Measurements from ENCODE around the gene SARDH. TPM values are rescaled to one million over a fixed set of nuclear protein-coding genes. Genes with fewer than 3 reads are reported as not detected.
A peak's percentile ranks its signal among the peaks of the same experiment; 100 is the strongest.

The SARDH gene
- total and polyA plus RNA-seq, 3 experiments from 2014 or later: 1.3 to 2.0 (median 1.8) TPM

DNA sequence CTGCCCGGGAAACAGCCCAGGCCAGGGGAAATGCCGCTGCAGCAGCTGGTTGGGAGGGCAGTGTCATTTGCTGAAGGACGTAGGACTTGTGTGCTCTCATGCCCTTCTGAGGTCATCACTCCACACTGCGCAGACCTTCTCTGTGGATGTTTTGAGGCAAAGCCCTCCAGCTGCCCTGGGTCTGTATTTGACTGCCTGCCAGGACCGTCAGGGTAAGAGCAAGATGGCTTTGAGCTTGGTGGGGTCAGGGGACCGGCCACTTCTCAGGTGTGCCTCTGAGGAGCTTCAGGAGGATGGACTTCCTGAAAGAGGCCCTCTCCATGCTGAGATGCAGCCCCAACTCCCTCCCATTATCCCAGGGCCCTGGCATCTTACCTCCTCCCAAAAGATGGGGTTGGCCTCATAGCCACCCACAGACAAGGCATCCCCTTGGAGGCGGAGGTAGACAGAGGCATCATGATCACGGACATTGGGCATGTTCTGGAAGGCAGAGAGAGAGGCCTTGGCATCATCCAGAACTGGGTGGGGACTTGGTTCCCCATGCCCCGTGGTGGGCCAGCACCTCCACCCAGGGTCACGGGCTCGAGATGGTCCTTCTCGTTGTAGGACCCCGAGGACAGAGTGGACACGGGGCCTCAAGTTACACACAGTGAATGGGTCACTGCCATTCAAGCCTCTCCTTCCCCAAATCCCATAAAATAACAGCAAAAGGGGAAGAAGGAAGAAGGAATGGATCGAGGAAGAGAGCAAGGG lies 19.4 kb downstream of the SARDH start:
- Histone ChIP-seq H3K27ac (ENCODE audit: low read depth, low read length) (no peak overlapping the region), H3K9me3 (ENCODE audit: low read length) (no peaks in the 10 kb centered on the region), H3K36me3 (ENCODE audit: insufficient read depth, low read length) (no peaks in the 10 kb centered on the region), H3K27me3 (ENCODE audit: insufficient read depth, low read length, poor library complexity, severe bottlenecking) (no peaks in the 10 kb centered on the region), H3K4me3 (ENCODE audit: low read length) (no peak overlapping the region), H3K4me1 (ENCODE audit: insufficient read depth, low read length) (no peaks in the 10 kb centered on the region)
- ChIA-PET POLR2A (no interaction called here), CTCF (no interaction called here)
- H3K27me3 Mint-ChIP-seq: peaks cover 7 to 30% of the 10 kb centered on the region in 2 donors
- peaks cover 0 to 4% (median 0%) of the 10 kb centered on the region in 3 donors for H3K4me1 Mint-ChIP-seq
- H3K36me3 Mint-ChIP-seq: no peaks in the 10 kb centered on the region
- no peaks in the 10 kb centered on the region for H3K9me3 Mint-ChIP-seq
- no peak overlapping the region for H3K4me3 Mint-ChIP-seq
- DNase-seq: no peak
- H3K27ac Mint-ChIP-seq: peak overlapping the region in 1 of 8 donors; percentile 54

DNA sequence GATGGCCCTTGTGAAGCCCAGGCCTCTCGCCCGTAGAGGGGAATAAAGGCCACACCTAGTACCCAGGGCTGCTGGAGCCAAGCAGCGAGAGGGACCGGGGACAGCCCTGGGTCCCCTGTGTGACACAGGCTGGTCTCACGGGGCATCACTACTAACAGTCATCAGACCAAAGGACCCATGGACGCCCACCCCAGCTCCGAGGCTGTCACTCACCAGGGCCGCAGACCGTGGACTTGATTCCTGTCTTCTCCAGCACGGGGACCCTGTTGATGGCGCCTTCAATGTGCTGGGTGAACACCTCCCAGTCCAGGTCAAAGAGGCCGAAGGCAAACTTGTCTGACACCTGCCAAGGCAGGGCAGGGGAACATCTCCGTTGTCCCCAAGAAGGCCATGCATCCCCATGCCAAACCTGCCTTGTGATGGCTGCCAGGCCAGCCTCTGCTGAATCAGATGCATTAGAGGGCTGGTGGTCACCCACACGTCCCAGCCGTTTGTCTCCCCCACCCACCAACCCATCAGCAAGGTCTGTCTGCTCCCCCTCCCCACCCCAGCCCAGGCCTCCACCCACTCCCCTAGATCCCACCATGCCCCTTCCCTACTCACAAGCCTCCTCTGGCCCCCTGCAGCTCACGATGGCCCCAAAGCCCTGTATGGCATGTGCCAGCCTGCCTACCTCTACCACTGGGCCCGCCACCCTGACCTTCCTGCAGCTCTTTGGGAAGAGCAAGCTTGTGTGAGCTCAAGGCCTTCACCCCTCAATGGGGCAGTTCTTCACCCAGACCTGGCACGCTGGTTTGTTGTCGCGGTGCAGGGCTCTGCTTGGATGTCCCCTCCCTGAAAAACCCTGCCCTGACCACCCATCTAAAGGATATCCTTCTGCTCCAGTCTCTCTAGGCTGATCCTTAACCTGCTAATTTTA lies 20.8 kb downstream of the SARDH start:
- ChIA-PET CTCF (interaction anchor here (1.2 to 3.3 kb wide), 4 partner anchors 34 to 120 kb away, joined by 3 to 11 read pairs (median 6); no protein-coding TSS in a partner anchor), POLR2A (no interaction called here)
- H3K9me3 ChIP-seq (ENCODE audit: low read length): no peaks in the 10 kb centered on the region
- Mint-ChIP-seq H3K36me3 (no peaks in the 10 kb centered on the region), H3K4me1 (peaks cover 0 to 4% (median 0%) of the 10 kb centered on the region in 3 donors), H3K9me3 (no peaks in the 10 kb centered on the region), H3K27me3 (peaks cover 7 to 27% of the 10 kb centered on the region in 2 donors), H3K27ac (peak overlapping the region in 1 of 8 donors; percentile 35), H3K4me3 (no peak overlapping the region)
- H3K36me3 ChIP-seq (ENCODE audit: insufficient read depth, low read length): no peaks in the 10 kb centered on the region
- H3K27me3 ChIP-seq (ENCODE audit: insufficient read depth, low read length, poor library complexity, severe bottlenecking): no peaks in the 10 kb centered on the region
- H3K27ac ChIP-seq (ENCODE audit: low read depth, low read length): no peak overlapping the region
- H3K4me1 ChIP-seq (ENCODE audit: insufficient read depth, low read length): no peaks in the 10 kb centered on the region
- DNase-seq: no peak
- no peak overlapping the region for H3K4me3 ChIP-seq (ENCODE audit: low read length)

DNA sequence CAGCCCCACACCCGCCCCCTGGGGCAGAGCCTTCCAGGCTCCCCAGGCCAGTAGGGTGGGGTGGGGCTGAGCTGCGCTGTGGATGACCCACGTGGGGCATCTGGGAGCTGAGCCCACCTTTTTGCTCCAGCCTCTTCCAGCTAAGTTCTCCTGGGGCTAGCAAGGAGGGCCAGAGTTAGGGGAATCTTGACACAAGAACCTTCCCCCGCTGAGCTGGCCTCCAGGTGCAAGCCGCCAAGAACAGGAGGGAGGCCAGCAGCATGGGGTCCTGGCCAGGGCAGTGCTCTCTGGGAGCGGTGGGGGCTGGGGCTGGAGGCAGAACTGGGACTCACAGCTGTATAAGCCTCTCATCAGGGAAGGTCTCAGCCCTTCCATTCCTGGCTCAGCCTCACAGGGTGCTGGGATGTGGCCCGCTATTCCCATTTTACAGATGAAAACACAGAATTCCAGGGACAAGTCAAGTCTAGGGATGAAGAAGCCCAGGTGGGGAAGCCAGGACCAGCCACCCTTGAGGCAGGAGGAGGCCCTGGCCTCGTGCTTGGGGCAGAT lies 21.5 kb downstream of the SARDH start:
- Histone ChIP-seq H3K27me3 (ENCODE audit: insufficient read depth, low read length, poor library complexity, severe bottlenecking) (no peaks in the 10 kb centered on the region), H3K36me3 (ENCODE audit: insufficient read depth, low read length) (no peaks in the 10 kb centered on the region), H3K9me3 (ENCODE audit: low read length) (no peaks in the 10 kb centered on the region), H3K4me3 (ENCODE audit: low read length) (no peak overlapping the region), H3K27ac (ENCODE audit: low read depth, low read length) (no peak overlapping the region), H3K4me1 (ENCODE audit: insufficient read depth, low read length) (no peaks in the 10 kb centered on the region)
- peak overlapping the region in 1 of 8 donors; percentile 35 for H3K27ac Mint-ChIP-seq
- DNase-seq: no peak
- peaks cover 0 to 4% (median 0%) of the 10 kb centered on the region in 3 donors for H3K4me1 Mint-ChIP-seq
- ChIA-PET POLR2A (no interaction called here), CTCF (interaction anchor here (1.2 to 3.3 kb wide), 4 partner anchors 33 to 120 kb away, joined by 3 to 11 read pairs (median 6); no protein-coding TSS in a partner anchor)
- H3K36me3 Mint-ChIP-seq: no peaks in the 10 kb centered on the region
- H3K4me3 Mint-ChIP-seq: no peak overlapping the region
- peaks cover 7 to 27% of the 10 kb centered on the region in 2 donors for H3K27me3 Mint-ChIP-seq
- no peaks in the 10 kb centered on the region for H3K9me3 Mint-ChIP-seq

DNA sequence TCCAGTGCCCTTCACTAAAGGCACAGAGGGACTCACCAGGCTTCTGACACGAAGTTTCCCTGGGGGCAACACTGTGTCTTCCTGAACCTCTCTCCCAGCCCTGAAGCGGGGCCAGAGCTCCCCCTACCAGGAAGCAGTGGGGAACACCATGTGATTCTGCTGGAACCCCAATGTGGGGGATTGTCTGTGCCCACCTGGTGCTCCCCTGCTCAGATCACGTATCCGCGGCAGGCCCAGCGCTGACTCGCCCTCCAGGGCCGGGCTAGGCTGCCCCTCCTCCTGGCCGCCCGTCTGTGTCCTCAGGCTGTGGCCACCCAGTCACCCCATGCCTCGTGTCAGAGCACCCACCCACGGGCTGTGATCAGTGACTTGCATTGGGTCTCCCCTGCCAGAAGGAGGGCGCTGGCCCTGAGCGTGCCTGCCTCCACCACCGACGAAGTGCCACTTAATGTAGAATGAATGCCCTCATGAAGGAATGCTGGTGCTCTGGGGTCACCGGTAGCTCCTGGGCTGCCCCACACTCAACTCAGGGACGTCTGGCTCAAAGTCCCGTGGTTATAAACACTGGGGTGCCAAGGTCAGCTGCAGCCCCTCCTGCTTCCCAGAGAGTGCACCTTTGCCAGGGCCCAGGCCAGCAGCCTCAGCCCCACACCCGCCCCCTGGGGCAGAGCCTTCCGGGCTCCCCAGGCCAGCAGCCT lies 22.1 kb downstream of the SARDH start:
- no peaks in the 10 kb centered on the region for H3K9me3 ChIP-seq (ENCODE audit: low read length)
- no peak overlapping the region for H3K4me3 ChIP-seq (ENCODE audit: low read length)
- peaks cover 0 to 4% (median 0%) of the 10 kb centered on the region in 3 donors for H3K4me1 Mint-ChIP-seq
- no peaks in the 10 kb centered on the region for H3K36me3 Mint-ChIP-seq
- ChIA-PET CTCF (interaction anchor here (0.8 to 3.3 kb wide), 5 partner anchors 32 to 119 kb away, joined by 3 to 11 read pairs (median 4); no protein-coding TSS in a partner anchor), POLR2A (no interaction called here)
- no peak overlapping the region for H3K27ac ChIP-seq (ENCODE audit: low read depth, low read length)
- no peak overlapping the region for H3K4me3 Mint-ChIP-seq
- no peaks in the 10 kb centered on the region for H3K27me3 ChIP-seq (ENCODE audit: insufficient read depth, low read length, poor library complexity, severe bottlenecking)
- H3K36me3 ChIP-seq (ENCODE audit: insufficient read depth, low read length): no peaks in the 10 kb centered on the region
- peak in 1 of 5 donors; percentile 70 for DNase-seq
- H3K27me3 Mint-ChIP-seq: peaks cover 7 to 27% of the 10 kb centered on the region in 2 donors
- H3K4me1 ChIP-seq (ENCODE audit: insufficient read depth, low read length): no peaks in the 10 kb centered on the region
- H3K27ac Mint-ChIP-seq: peak overlapping the region in 2 of 8 donors; percentile 42 to 73
- H3K9me3 Mint-ChIP-seq: no peaks in the 10 kb centered on the region

DNA sequence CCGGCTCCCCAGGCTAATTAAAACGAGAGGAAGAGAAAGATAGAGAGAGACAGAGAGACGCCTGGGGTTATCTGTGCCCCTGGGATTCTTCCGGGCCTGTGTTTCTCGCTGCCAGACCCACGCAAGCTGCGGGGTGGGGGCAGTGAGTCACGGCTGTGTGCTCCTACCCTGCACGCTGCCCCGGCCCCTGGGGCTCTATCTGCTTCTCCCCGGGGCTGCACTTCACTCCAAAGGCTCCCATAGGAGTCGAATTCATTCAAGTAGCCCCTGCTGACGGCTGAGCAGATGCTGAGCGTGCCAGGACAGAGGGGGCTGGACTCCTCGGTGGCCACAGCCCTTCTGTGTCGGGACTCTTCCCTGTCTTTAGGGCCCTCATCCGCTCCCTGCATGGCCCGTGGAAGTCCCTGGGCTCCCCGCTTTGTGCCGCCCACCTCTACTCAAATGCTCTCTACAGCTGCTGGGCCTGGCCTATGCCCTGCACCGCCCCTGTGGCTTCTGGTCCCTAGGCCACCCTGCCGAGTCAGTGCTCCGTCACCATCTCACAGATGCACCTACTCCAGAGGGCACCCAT lies 22.8 kb downstream of the SARDH start:
- no peaks in the 10 kb centered on the region for H3K36me3 ChIP-seq (ENCODE audit: insufficient read depth, low read length)
- no peaks in the 10 kb centered on the region for H3K9me3 Mint-ChIP-seq
- DNase-seq: no peak
- no peaks in the 10 kb centered on the region for H3K9me3 ChIP-seq (ENCODE audit: low read length)
- POLR2A ChIA-PET: no interaction called here
- H3K27me3 ChIP-seq (ENCODE audit: insufficient read depth, low read length, poor library complexity, severe bottlenecking): no peaks in the 10 kb centered on the region
- H3K4me1 Mint-ChIP-seq: peaks cover 0 to 6% (median 1%) of the 10 kb centered on the region in 3 donors
- peaks cover 2% of the 10 kb centered on the region for H3K4me1 ChIP-seq (ENCODE audit: insufficient read depth, low read length)
- no peak overlapping the region for H3K27ac ChIP-seq (ENCODE audit: low read depth, low read length)
- CTCF ChIA-PET: interaction anchor here (0.8 to 3.3 kb wide), 3 partner anchors 32 to 59 kb away, joined by 3 to 11 read pairs (median 4); no protein-coding TSS in a partner anchor
- peak overlapping the region in 4 of 8 donors; percentile 28 to 73 (median 38) for H3K27ac Mint-ChIP-seq
- H3K36me3 Mint-ChIP-seq: no peaks in the 10 kb centered on the region
- no peak overlapping the region for H3K4me3 ChIP-seq (ENCODE audit: low read length)
- peaks cover 7 to 21% of the 10 kb centered on the region in 2 donors for H3K27me3 Mint-ChIP-seq
- peak overlapping the region in 1 of 7 donors; percentile 76 for H3K4me3 Mint-ChIP-seq

DNA sequence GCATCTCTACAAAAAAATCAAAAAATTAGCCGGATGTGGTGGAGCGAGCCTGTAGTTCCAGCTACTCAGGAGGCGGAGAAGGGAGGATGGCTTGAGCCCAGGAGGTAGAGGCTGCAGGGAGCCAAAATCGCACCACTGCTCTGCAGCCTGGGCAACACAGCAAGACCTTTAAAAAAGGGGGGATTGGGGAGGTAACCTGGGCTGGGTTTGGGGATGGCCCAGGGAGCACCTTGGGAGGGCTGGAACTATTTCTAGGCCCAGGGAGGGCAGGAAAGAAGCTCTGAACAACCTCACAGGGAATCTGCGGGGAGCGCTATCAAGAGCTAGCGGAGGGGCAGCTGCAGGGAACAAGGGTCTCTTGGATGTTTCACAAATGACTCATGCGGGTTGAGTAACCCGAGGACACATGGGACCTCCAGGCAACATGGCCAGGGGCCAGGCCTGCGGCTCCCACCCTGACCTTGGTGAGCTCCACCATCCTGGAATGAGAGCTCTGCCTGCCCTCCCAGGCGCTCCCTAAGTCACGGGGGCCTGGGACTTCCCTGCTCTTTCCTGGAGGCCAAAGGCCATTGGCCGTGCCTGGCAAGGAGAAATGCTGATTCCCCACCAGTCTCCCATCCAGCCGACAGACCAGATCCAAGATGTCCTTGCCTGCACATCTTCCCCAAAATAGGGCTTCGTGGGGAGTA lies 23.4 kb downstream of the SARDH start:
- Mint-ChIP-seq H3K4me1 (peaks cover under 1 to 9% (median 2%) of the 10 kb centered on the region in 3 donors), H3K4me3 (no peak overlapping the region), H3K9me3 (no peaks in the 10 kb centered on the region), H3K36me3 (no peaks in the 10 kb centered on the region), H3K27ac (peak overlapping the region in 1 of 8 donors; percentile 60), H3K27me3 (peaks cover 7 to 19% of the 10 kb centered on the region in 2 donors)
- Histone ChIP-seq H3K4me1 (ENCODE audit: insufficient read depth, low read length) (peaks cover 9% of the 10 kb centered on the region), H3K9me3 (ENCODE audit: low read length) (no peaks in the 10 kb centered on the region), H3K36me3 (ENCODE audit: insufficient read depth, low read length) (no peaks in the 10 kb centered on the region), H3K27ac (ENCODE audit: low read depth, low read length) (no peak overlapping the region), H3K27me3 (ENCODE audit: insufficient read depth, low read length, poor library complexity, severe bottlenecking) (no peaks in the 10 kb centered on the region), H3K4me3 (ENCODE audit: low read length) (no peak overlapping the region)
- ChIA-PET CTCF (interaction anchor here (0.8 to 3.3 kb wide), 4 partner anchors 12 to 58 kb away, joined by 3 to 11 read pairs (median 6); no protein-coding TSS in a partner anchor), POLR2A (no interaction called here)
- DNase-seq: peak in 1 of 5 donors; percentile 39
